DMS79 (cell line): ENCODE results near the gene ZDHHC24.
"Not testable (repeated sequence)": the region's sequence is repeated elsewhere in the genome, so short reads cannot be mapped to it uniquely, and the experiment has no call there.

ENCODE experiments used
- DNase-seq: peaks from one replicate; lab custom pipeline; 2025; lab: John Stamatoyannopoulos, UW

Gene ZDHHC24, protein sequence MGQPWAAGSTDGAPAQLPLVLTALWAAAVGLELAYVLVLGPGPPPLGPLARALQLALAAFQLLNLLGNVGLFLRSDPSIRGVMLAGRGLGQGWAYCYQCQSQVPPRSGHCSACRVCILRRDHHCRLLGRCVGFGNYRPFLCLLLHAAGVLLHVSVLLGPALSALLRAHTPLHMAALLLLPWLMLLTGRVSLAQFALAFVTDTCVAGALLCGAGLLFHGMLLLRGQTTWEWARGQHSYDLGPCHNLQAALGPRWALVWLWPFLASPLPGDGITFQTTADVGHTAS

DNA sequence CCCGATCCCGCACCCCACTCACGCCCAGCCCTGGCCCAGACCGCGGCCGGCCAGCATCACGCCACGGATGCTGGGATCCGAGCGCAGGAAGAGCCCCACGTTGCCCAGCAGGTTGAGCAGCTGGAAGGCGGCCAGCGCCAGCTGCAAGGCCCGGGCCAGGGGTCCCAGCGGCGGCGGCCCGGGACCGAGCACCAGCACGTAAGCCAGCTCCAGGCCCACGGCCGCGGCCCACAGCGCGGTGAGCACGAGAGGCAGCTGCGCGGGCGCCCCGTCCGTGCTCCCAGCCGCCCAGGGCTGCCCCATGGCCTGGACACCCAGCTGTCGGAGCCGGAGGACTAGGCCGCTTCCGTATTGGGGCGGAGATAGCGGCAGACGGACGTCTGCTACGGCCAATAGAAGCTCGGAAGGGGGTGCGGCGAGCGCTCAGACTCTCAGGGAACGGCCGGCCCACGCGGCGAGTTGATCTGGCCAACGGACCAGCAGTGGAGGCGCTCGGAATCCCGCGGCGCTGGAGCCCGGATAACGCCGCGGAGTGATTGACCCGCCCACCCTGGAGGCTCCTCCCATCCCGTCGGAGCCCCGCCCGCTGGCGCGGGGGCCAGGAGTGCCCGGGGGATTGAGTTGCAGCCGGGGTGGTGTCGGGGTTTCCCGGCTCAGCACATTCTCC lies at the start of gene ZDHHC24:
Gene ZDHHC24 (minus strand): TSS at position 348 of the 667 bp plus-strand sequence. CDS start 45 bp downstream, at position 303.
- DNase-seq, result peak; percentile 83

DNA sequence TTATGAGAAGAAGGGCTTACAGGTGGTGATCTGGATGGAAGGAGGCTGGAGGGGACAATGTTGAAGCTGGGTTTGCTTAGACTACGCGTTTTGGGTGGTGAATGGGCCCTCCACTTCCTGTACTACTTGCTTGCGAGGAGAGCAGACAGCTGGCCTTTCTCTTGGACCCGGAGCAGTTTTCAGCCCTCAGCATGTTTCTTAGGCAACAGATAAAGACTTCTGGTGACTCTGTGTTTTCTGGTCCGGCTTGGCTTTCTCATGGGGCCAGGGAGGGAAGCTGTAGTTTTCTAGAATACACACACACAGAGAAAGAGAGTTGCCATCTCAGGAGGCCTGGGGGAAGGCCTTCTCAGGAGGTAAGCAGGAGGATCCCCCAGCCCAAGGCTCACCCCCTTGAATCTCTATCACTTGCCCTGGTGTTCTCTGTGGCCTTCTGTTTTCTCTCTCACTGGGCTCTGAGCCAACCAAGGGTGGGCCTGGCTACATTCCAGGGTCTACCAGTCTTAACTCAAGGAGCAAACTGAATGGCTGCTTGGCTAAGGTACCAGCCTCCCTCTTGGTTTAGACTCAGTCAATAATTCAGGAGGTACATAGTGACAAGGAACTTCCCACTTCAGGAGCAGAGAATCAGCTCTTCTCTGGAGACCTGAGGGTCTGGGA lies 49.5 kb upstream of the ZDHHC24 start:
- DNase-seq, result peak; percentile 48

DNA sequence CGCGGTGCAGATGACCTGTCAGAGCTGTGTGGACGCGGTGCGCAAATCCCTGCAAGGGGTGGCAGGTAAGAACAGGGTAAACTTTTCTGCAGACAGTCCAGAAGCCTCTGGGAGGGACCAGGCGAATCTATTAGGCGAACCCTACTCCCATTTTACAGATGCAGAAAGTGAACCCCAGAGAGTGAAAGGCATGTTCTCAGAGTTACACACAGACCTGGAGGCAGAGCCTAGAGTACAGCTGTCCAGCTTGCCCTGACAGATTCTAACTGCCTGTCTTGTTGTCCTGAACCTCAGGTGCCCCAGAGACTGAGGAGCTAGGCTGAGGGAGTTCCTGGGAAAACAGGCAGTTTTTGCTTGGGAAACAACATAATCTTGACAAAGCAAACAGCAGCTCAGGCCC lies 47.8 kb upstream of the ZDHHC24 start:
- no peak for DNase-seq

DNA sequence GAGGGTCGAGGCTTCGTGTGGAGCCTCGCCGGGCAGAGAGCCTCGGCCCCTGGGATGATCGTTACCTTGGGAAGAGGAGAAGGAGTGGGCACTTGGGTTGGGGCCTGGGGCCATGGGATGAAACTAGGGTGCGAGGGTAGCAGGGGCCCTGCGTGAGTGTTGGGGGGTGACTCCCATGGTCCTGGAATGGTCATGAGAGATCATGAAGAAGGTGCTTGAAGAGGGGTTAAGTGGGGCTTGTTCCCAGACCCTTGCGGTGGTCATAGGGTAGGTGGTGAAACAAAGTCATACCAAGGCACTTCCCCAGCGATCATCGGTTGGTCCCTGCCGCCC lies 47.4 kb upstream of the ZDHHC24 start:
- DNase-seq, result no peak

DNA sequence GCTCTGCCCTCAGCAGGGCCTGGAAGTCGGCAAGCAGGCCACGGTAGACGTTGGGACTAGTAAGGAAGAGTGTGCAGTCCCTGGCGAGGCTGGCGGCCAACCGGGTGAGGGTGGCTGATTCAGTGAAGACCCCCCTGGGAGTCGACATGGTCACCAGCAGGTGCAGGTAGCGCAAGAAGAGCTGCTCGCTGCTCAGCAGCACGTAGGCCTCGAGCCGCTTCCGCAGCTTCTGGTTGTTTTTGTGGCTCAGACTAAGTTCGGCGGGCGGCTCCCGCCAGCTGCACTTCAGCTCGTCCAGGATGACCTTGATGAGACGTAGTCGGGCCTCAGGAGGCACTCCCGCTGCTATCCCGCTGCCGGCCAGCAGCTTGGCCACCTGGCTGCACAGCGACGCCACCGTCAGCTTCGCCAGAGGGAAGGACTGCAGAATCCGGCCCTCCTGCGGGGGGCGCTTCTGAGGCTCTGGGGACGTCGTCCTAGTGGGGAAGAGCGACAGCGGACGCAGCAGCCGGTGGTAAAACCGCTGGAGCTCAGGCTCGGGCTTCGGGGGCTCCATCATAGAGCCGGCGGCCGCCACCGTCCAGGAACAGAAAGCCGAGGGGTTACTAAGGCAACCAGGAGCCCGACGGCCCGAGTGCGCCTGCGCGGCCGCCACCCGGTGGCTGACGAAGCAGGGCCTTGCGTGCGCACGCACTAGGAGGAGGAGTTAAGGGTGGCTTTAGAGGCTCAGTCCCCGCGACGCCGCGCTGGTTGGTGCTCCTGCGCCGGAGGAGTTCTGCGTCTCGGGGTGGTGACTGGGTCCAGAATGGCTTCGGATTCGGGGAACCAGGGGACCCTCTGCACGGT lies 46.8 kb upstream of the ZDHHC24 start, which contains the start of the genes CCDC87 and CCS:
Gene CCDC87 (minus strand): TSS at position 607 of the 846 bp plus-strand sequence. CDS start 48 bp downstream, at position 559.
Gene CCS (plus strand): TSS at position 729 of the 846 bp plus-strand sequence. CDS start 77 bp downstream, at position 806.
- peak; percentile 87 for DNase-seq

DNA sequence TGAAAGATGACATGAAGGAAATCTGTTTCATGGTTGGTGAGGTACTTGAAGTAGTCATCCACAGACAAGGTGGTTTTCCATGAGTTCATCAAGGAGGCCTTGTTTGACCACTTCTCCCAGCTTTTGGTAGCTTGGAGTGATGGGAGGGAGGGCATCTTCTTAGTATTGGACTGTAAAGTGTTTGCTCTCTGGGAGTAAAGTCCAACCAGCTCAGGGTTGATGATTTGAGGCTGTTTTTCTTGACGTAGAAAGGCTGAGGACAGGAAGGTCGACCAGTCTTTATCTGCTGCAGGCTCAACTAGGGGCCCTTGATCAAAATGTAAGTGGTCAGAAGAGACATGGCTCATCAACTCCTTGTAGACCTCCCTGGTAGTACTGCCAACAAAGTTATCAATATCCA lies 45.3 kb upstream of the ZDHHC24 start:
- DNase-seq, result no peak

DNA sequence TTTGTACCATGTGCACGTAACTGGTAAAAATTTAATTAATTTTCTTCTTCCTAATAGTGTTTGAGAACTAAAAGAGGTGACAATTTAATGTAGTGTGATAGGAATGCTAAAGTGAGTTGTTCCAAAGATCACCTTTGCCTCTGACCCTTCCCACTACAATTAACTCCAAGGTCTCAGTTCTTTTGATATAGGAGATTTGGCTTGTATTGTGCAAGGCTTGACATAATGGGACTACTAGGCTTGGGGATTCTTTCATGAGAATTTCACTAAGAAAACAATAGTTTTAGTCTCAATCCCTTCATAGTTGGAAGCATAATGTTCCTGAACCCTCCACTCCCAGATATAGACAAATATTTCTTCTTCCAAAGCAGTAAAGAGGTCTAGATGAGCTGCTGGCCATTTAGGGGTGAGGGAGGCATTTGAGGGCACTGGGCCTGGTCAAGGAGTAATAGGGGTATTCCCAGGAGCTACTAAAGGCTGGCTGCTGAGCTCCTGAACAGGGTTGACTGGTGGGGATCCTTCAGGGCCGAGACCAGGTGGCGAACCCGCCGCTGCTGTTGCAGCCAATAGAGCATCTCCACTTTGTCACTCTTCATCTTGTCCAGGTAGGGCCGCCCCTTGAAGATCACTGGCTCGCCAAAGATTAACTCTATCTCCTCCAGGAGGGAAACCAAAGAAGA lies 44.3 kb upstream of the ZDHHC24 start:
- no peak for DNase-seq

DNA sequence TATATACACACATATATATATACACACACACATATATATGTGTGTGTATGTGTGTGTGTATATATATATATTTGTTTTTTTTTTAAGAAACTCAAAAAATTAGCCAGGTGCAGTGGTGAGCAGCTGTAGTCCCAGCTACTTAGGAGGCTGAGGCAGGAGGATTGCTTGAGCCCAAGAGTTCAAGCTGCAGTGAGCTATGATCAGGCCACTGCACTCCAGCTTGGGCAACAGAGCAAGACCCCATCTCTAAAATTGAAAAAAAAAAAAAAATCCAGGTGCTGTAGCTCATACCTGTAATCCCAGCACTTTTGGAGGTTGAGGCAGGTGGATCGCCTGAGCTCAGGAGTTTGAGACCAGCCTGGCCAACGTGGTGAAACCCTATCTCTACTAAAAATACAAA lies 43.5 kb upstream of the ZDHHC24 start:
- not testable (repeated sequence) for DNase-seq

DNA sequence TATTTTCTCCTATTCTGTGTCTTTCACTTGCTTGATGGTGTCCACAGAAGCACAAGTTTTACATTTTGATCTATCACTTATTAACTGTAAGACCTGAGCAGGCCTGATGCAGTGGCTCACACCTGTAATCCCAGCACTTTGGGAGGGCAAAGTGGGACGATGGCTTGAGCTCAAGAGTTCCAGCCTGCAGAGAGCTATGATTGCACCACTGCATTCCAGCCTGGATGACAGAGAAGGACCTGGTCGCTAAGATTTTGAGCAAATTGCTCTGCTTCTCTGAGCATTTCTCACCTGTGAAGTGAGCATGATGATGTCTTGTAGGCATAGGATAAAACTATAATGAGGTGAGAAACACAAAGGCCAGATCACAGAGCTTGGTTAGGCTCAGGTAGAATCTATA lies 40.3 kb upstream of the ZDHHC24 start:
- DNase-seq, result no peak

DNA sequence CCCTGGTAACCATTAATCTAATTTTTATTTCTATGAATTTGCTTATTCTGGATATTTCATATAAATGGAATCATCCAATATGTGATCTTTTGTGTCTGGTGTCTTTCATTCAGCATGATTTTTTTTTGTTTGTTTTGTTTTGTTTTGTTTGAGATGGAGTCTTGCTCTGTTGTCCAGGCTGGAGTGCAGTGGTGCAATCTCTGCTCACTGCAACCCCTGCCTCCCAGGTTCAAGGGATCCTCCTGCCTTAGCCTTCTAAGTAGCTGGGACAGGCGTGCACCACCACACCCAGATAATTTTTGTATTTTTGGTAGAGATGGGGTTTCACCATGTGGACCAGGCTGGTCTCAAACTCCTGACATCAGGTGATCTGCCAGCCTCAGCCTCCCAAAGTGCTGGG lies 39.6 kb upstream of the ZDHHC24 start:
- DNase-seq, result not testable (repeated sequence)

DNA sequence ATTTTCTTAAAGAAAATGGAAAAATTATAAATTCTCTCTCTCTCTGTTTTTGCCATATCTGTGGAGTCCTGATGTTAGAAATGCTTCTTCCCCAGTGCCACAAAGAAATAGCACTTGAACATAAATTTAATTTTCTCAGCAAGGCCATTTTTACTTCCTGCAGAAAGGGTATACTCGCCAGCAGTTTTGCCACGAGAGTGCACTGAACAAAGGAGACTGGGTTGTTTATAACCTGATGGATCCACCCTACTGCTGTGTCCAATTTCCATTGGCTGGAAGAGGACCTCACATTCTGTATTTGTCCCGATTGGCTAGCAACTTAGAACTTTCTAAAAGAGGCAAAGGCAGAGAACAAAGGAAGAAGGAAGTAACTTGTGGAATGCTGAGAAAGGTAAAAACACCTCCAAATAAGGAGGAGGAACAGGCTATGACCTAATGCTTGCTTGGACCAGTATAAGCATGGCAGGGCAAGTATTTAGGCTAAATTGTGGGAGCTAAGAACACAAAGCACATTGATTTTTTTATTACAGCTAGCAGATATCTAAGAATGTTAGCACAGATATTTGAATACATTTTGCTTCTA lies 36.8 kb upstream of the ZDHHC24 start:
- DNase-seq, result not testable (repeated sequence)

DNA sequence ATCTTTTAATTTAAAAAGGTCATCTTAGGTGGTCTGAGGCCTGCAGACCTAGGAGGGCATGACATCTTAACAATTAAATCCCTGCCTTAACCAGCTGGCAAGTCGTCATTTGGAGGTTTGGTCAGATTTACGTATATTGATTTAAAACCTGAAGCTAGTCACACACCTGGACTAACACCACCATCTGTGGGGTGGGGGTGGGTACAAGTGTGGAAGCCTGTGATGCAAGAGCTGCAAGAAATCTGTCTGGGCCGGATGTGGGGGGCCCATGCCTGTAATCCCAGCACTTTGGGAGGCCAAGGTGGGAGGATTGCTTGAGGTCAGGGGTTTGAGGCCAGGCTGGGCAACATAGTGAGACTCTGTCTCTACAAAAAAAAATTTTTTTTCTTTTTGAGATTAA lies 35.4 kb upstream of the ZDHHC24 start:
- DNase-seq, result no peak

DNA sequence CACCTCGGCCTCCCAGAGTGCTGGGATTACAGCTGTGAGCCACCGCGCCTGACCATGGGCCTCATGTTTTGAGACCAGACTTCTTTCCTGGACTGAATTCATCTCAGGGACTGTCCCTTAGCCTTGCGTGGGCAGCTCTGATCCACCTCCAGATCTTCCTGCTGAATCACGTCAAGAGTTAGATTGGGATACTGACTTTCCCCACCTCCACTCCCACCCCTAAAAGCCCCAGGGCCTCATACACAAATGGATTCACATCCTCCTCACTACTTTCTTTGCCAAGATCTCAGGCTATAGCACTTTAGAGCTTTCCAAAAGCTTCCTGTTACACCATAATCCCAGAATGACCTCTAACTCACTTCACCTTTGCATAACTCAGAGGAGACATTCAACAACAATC lies 35.0 kb upstream of the ZDHHC24 start:
- DNase-seq, result no peak

DNA sequence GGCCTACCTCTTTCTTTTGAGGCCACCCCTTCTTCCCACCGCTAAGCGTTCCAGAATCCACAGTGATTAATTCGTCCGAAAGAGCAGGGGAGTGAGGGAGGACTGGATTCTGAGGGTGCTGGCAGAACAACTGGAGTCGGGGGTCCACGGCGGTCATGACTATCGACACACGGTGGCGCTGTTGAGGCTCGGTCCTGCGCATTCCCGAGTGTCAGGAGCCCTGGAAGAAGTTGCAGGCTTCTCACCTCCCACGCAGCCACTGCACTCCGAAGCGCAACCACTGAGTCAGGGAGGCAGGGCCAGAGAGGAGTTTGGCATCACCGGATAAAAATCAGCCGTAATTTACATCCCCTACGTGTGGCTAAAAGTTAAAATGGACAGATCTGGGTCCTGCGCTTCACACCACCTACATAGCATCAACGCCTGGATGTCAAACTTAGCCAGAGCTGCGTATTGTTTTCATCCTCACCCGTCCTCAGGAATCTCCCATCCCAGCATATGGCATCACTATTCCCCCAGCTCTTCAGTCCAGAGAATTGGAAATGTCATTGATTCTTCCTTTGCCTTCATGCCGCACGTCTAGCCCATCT lies 33.3 kb upstream of the ZDHHC24 start:
- peak; percentile 18 for DNase-seq

DNA sequence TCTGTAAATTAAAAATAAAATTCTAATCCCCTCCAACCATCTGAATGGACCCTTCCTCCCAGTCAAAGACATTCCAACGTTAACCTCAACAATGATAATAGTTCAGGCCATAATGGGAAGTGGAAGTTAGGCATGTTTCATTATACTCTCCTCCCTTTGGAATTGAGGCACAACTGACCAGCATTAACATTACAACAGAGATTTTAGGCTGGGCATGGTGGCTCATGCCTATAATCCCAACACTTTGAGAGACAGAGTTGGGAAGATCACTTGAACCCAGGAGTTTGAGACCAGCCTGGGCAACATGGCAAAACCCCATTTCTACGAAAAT lies 25.0 kb upstream of the ZDHHC24 start:
- DNase-seq, result no peak

DNA sequence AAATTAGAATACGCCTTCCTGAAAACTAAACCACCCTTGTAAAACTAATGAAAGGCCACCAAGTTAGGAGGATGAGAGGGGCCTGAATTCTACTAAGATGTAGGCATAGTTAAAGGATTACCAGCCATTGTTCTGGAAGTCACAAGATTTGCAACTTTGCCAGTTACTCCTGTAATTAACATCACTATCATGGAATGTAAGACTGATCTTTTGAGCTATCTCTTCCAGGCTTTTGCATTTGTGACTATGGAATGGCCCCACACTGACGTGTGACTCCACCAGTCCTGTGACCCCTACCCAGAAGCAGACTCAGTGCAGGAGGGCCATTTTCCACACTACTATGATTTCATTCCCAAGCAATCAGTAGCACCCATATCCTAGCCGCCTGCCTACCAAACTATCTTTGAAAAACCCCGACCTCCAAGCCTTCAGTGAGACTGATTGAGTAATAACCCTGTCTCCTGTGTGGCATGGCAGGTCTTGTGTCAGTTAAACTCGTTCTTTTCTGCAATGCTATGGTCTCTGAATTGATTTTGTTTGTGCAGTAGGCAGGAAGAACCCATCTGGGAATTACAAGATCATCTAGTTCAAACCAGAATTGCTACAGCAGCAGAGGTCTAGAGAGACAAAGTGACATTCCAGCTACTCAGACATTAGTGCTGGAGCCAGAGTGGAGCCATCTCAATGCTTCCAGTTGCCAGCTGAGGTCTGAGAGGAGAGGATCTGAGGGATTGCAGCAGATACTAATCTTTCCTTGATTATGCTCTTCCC lies 24.4 kb upstream of the ZDHHC24 start:
- no peak for DNase-seq

DNA sequence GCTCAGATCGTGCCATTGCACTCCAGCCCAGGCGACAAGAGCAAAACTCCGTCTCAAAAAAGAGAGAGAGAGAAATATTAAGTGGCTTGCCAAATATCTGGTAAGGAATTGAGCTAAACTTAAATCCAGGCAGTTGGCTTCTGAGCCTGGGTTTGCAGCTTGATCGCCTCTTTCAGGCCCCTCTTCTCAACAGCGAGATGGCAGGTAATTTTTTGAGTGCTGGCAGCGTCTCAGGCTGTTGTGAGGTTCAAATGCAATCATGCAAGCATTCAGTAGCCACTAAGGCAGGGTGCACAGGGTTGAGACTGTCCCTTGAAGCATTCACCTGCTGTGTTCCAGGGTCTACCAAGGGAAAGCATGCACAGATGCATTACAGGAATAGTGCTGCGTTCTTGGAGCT lies 23.2 kb upstream of the ZDHHC24 start:
- no peak for DNase-seq

DNA sequence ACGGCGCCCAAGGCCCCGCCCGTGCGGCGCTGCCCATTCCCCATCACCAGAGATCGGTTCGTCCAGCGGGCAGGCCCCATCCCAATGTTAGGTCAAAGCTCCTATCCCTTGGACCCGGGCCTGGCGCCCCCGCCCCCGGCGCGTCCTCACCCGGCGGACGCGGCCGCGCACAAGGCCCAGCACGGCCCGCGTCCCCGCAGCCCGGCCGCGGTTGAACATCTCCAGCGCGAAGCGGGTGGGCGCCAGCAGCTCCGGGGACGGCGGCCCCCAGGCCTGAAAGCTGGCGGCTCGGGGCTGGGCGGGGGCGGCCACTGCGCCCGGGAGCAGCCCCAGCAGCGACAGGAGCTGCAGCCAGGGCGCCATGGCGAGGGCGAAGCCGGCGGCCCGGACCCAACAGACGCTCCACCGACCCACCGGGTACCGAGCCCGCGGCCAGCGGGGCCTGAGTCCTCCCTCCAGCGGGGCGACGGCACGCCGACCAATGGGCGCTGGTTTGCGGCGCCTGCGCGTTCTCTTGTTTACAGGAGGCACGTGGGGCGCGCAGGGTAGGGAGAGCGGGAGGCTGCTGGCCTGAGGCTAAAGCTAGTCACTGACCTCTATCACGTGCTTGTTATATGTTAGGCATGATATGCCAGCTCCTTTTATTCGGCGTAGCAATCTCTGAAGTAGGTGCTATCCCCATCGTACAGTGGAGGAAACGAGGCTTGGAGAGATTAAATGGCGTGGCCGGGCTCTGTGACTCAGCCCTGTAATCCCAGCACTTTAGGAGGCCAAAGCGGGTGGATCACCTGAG lies 22.5 kb upstream of the ZDHHC24 start, which contains the start of gene CTSF:
Gene CTSF (minus strand): TSS at position 483 of the 793 bp plus-strand sequence. CDS start 120 bp downstream, at position 363.
- DNase-seq, result peak; percentile 36

DNA sequence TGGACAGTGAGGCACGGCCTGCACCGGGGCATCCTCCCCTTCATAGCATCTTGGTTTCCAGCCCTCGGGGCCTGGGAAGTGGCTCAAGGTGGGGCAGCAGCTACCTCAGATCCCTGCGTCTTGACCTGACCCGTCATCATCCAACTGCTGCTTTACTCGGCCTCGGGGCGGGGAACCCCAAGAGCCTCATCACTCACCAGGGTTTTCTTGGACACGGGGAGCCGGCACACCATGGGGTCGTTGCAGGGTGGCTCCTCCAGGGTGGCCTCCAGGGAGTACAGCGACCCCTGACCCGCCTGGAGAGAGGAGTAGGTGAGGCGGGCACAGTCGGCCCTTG lies 21.9 kb upstream of the ZDHHC24 start:
- no peak for DNase-seq
